GM19438 (cell line): ENCODE results near the gene BCKDK.
"Not testable (repeated sequence)": the region's sequence is repeated elsewhere in the genome, so short reads cannot be mapped to it uniquely, and the experiment has no call there.

Experiments used
- ATAC-seq: cut with Tn5 transposase; IDR thresholded peaks from one replicate; pipeline ENCODE4 v1.9.1; 2021; ENCODE audit warnings: low read depth; ENCODE audit not compliant: unreplicated experiment

BCKDK gene

GRCh38 chr16:31136822-31137499 is 28.8 kb downstream of the BCKDK start:
- not testable (repeated sequence) for ATAC-seq

- no peak for ATAC-seq
These were observed 30.7 kb downstream of the BCKDK start for GRCh38 chr16:31138621-31139578.

- not testable (repeated sequence) for ATAC-seq
These were observed 32.9 kb downstream of the BCKDK start for GRCh38 chr16:31141071-31141469.

GRCh38 chr16:31141489-31142108 is 33.4 kb downstream of the BCKDK start:
- no peak for ATAC-seq

- peak; percentile 93 for ATAC-seq
These were observed 34.2 kb downstream of the BCKDK start for GRCh38 chr16:31142109-31143010.

- no peak for ATAC-seq
These were observed 35.0 kb downstream of the BCKDK start for GRCh38 chr16:31143011-31143693.

- no peak for ATAC-seq
These were observed 35.5 kb downstream of the BCKDK start for GRCh38 chr16:31143694-31144148.

- not testable (repeated sequence) for ATAC-seq
These were observed 36.2 kb downstream of the BCKDK start for GRCh38 chr16:31144418-31144817.

- no peak for ATAC-seq
These were observed 37.3 kb downstream of the BCKDK start for GRCh38 chr16:31145398-31145990.

- ATAC-seq = no peak
These were observed 39.4 kb downstream of the BCKDK start for GRCh38 chr16:31147574-31147973.

- no peak for ATAC-seq
These were observed 40.1 kb downstream of the BCKDK start for GRCh38 chr16:31148281-31148728.

- ATAC-seq = no peak
These were observed 40.7 kb downstream of the BCKDK start for GRCh38 chr16:31148896-31149295.

- no peak for ATAC-seq
These were observed 41.1 kb downstream of the BCKDK start for GRCh38 chr16:31149332-31149731.

- ATAC-seq = no peak
These were observed 42.0 kb downstream of the BCKDK start, which contains the start of gene PRSS36 for GRCh38 chr16:31149894-31150890. Gene PRSS36, minus strand, starts transcription at chr16:31150066. Its CDS starts 31 bp downstream, at chr16:31150035.

- not testable (repeated sequence) for ATAC-seq
These were observed 42.8 kb downstream of the BCKDK start for GRCh38 chr16:31150976-31151375.

GRCh38 chr16:31157136-31157535 is 49.0 kb downstream of the BCKDK start:
- no peak for ATAC-seq
